T-cell (primary cell): Measurements from ENCODE around the gene COA1. TPM values are rescaled to one million over a fixed set of nuclear protein-coding genes. Genes with fewer than 3 reads are reported as not detected.
A peak's percentile ranks its signal among the peaks of the same experiment; 100 is the strongest.

Experiments used
- ATAC-seq, 4 experiments: fragments of 200-7000 bp in 3 of 4; fragments of 150-1000 bp in 1 of 4; cut with Tn5 transposase; replicated peaks in 1 of 4; 1 replicate in 3 of 4; 2 replicates in 1 of 4; pipeline ENCODE4 v1.10.0; 2021; ENCODE audit warnings: moderate library complexity in 3 of 4, mild to moderate bottlenecking in 2 of 4, moderate number of reproducible peaks in 1 of 4
- CTCF ChIA-PET, 2 donors: fragments of 300-600 bp; sonication (Branson Sonifier 250); formaldehyde crosslinking; loops; one replicate each; lab custom pipeline; 2022; ENCODE audit warnings: antibody characterized with exemption in 2 of 2; lab: Charles Lee
- POLR2A ChIA-PET, 2 donors: fragments of 300-600 bp; sonication (Branson Sonifier 250); formaldehyde crosslinking; loops; one replicate each; lab custom pipeline; 2022; ENCODE audit warnings: antibody characterized with exemption in 2 of 2; lab: Charles Lee
- DNase-seq, 35 experiments: peaks; one replicate each; pipeline versions ENCODE4 v3.0.0 to v3.0.0-alpha.2; 2013 to 2023
- H3K27ac ChIP-seq: one replicate; pipeline ENCODE4 v1.5.1; 2013; ENCODE audit warnings: low read length
- H3K27me3 ChIP-seq, 2 experiments: replicated peaks in 1 of 2; 1 replicate in 1 of 2; 2 replicates in 1 of 2; pipeline versions ENCODE4 v1.6.1 to v1.7.0; 2013; ENCODE audit warnings: low read length in 1 of 2, mixed read lengths in 1 of 2; ENCODE audit not compliant: control insufficient read depth in 2 of 2, insufficient read depth in 2 of 2; ENCODE audit errors: extremely low read depth in 1 of 2
- H3K36me3 ChIP-seq, 2 donors: 1 replicate in 1 of 2; 2 replicates in 1 of 2; pipeline versions ENCODE4 v1.6.1 to v1.7.0; 2013; ENCODE audit warnings: low read length in 1 of 2; ENCODE audit not compliant: control insufficient read depth in 2 of 2, insufficient read depth in 1 of 2; ENCODE audit errors: extremely low read depth in 1 of 2
- H3K4me1 ChIP-seq, 2 experiments: 1 replicate in 1 of 2; 2 replicates in 1 of 2; pipeline versions ENCODE4 v1.6.1 to v1.7.0; 2013; ENCODE audit warnings: low read length in 2 of 2, mixed read lengths in 1 of 2; ENCODE audit not compliant: insufficient read depth in 2 of 2, control insufficient read depth in 1 of 2; ENCODE audit errors: extremely low read depth in 1 of 2
- H3K4me3 ChIP-seq, 2 donors: 1 replicate in 1 of 2; 2 replicates in 1 of 2; pipeline versions ENCODE4 v1.5.1 to v1.7.0; 2013; ENCODE audit warnings: mild to moderate bottlenecking in 2 of 2, low read length in 1 of 2, moderate library complexity in 1 of 2; ENCODE audit not compliant: control insufficient read depth in 1 of 2; ENCODE audit errors: extremely low read depth in 1 of 2
- H3K9me3 ChIP-seq: 2 replicates; pipeline ENCODE4 v1.7.0; 2013
- H3K27ac Mint-ChIP-seq, 2 donors: one replicate each; pipeline ENCODE4 v1.8.0; 2020 to 2021; ENCODE audit warnings: mild to moderate bottlenecking in 2 of 2, mixed read lengths in 2 of 2
- H3K27me3 Mint-ChIP-seq, 2 donors: one replicate each; pipeline ENCODE4 v1.8.0; 2021 to 2022; ENCODE audit warnings: mixed read lengths in 2 of 2
- H3K36me3 Mint-ChIP-seq: one replicate; pipeline ENCODE4 v1.8.0; 2021; ENCODE audit warnings: mixed read lengths
- H3K4me1 Mint-ChIP-seq, 3 donors: one replicate each; pipeline ENCODE4 v1.8.0; 2020 to 2022; ENCODE audit warnings: mixed read lengths in 3 of 3, mild to moderate bottlenecking in 1 of 3
- H3K4me3 Mint-ChIP-seq, 3 donors: one replicate each; pipeline ENCODE4 v1.8.0; 2020 to 2022; ENCODE audit warnings: mild to moderate bottlenecking in 3 of 3, mixed read lengths in 3 of 3, moderate library complexity in 3 of 3
- H3K9me3 Mint-ChIP-seq, 3 donors: one replicate each; pipeline ENCODE4 v1.8.0; 2020 to 2022; ENCODE audit warnings: mixed read lengths in 3 of 3
- WGBS: methylation state at CpG from one replicate; pipeline ENCODE4 v1.1.5; 2013; ENCODE audit warnings: missing lambda C conversion rate; ENCODE audit not compliant: insufficient coverage; 5-methylcytosine and 5-hydroxymethylcytosine counted together
- total RNA-seq, 35 experiments: library from RNA in 6 of 35; stranded (reverse) in 6 of 35; fragments of 120-200 nt in 1 of 35; gene quantifications; one replicate each; pipeline versions ENCODE4 v1.2.1 to v1.2.4 and lab custom pipeline; 2013 to 2026

The COA1 gene
- total RNA-seq, 5 donors from 2014 or later (not counting 1 experiment from before 2014, with no cell fraction given) = 49.6 to 92.1 (median 67.8) TPM

DNA sequence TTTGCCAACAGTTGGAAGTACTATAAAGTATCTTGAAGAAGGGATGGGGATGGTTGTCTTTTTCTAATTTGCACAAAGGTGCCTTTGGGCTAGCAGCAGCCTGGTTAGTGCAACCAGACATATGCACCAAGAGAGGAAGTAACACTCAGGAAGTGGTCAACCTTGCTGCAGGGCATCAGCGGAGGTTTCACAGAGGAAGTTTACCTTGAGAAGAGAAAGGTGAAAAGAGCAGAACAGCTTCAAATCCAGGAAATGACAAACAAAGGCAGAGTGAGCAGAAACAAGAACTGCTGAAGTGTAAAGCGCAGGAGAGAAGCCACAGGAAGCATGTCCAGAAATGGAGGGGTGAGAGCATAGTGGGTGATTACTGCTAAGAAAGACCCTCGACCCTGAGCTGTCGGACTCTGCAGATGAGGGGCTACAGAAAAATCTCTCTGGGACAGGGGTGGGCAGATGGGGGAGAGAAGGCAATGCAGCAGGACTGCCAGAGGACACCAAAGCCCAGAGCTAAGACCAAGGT lies 79.5 kb downstream of the COA1 start:
- CTCF ChIA-PET = interaction anchor here (0.6 to 4.3 kb wide), 15 partner anchors 11 to 68 kb away, joined by 3 to 54 read pairs (median 6); partner anchors contain the start of gene STK17A (in 2 of the 2)
- peak overlapping the region; percentile 51 to 69 for H3K4me3 ChIP-seq

DNA sequence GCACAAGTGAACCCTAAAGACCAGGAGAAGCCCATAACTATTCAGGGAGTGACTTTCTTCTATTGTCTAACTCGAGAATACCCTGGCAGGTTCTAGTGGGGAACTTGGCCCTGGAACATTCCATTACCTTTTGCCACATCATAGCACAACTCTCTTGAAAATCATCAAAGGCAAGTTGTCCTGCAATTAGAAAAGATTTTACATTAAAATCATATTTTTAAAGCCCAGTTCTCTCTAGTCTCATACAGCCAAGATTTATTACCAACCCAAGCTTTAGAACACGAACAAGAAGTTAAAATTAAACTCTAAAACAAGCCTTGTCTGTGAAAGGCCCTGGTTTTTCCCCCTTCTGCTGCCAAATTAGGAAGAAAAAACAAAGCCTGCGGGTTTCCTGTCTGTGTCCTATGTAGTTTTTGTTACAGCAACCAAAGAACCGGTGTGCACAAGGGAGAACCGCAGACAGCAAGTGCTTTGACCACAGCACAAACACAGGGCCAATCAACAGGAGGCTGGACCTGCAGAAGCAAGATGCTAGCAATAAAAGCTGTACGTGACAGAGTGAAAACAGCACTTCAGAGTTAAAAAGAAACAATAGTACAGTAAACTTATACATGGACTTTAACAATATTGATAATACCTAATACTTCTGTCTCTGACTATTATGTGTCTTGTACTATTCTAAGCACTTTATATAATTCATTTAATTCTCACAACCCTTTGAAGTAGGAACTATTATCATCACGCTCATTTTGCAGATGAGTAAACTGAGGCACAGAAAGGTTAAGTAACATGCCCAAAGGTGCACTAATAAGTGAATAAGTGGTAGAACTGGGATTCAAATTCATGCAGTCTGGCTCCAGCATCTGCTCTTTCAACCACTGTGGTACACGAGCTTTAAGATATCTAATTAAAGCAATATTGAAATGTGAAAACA lies 80.6 kb downstream of the COA1 start:
- peak overlapping the region; percentile 51 to 69 for H3K4me3 ChIP-seq
- peaks cover 0 to 6% of the 10 kb centered on the region in 2 donors for H3K36me3 ChIP-seq
- WGBS = 0% methylated on average over 2 of the region's 8 CpGs
- H3K4me3 Mint-ChIP-seq = peak overlapping the region; percentile 69 to 78 (median 76)
- H3K36me3 Mint-ChIP-seq = peaks cover 26% of the 10 kb centered on the region
- peak overlapping the region; percentile 99 to 100 for H3K27ac Mint-ChIP-seq
- DNase-seq (peak in 34 of 35 experiments; percentile 53 to 90 (median 71)), ATAC-seq (peak; percentile 58 to 71 (median 62))
- no peaks in the 10 kb centered on the region for H3K9me3 Mint-ChIP-seq
- no peaks in the 10 kb centered on the region for H3K9me3 ChIP-seq
- H3K27me3 ChIP-seq = no peaks in the 10 kb centered on the region
- ChIA-PET POLR2A (interaction anchor here (0.6 to 3.6 kb wide), 10 partner anchors 11 to 81 kb away, joined by 3 to 88 read pairs (median 6); partner anchors contain the start of genes COA1 (in 1 of the 2) and STK17A (in 1 of the 2)), CTCF (interaction anchor here (0.5 to 4.3 kb wide), 15 partner anchors 10 to 112 kb away, joined by 3 to 54 read pairs (median 6); partner anchors contain the start of gene STK17A (in 1 of the 2))
- H3K4me1 Mint-ChIP-seq = peaks cover 94 to 99% (median 97%) of the 10 kb centered on the region in 3 donors
- no peaks in the 10 kb centered on the region for H3K27me3 Mint-ChIP-seq
- peak overlapping the region; percentile 95 for H3K27ac ChIP-seq
- H3K4me1 ChIP-seq = peaks cover 74 to 96% of the 10 kb centered on the region in 2 experiments

More for the DNA sequence above, 79.5 kb downstream of the COA1 start:
- peaks cover 25% of the 10 kb centered on the region for H3K36me3 Mint-ChIP-seq
- DNase-seq = peak; percentile 45 to 89 (median 69)
- H3K4me3 Mint-ChIP-seq = peak overlapping the region; percentile 69 to 78 (median 76)
- H3K9me3 ChIP-seq = no peaks in the 10 kb centered on the region
- ATAC-seq = peak; percentile 66 to 70 (median 69)
- POLR2A ChIA-PET = interaction anchor here (0.5 to 3.6 kb wide), 14 partner anchors 12 to 149 kb away, joined by 3 to 88 read pairs (median 4); partner anchors contain the start of gene STK17A (in 1 of the 2)
- peak overlapping the region; percentile 99 to 100 for H3K27ac Mint-ChIP-seq
- H3K27me3 ChIP-seq = no peaks in the 10 kb centered on the region
- H3K4me1 ChIP-seq = peaks cover 78 to 93% of the 10 kb centered on the region in 2 experiments
- 0% methylated on average over 4 of the region's 4 CpGs for WGBS
- peaks cover 0 to 7% of the 10 kb centered on the region in 2 donors for H3K36me3 ChIP-seq
- peaks cover 94 to 99% (median 97%) of the 10 kb centered on the region in 3 donors for H3K4me1 Mint-ChIP-seq
- peak overlapping the region; percentile 95 for H3K27ac ChIP-seq
- peaks cover 0 to 5% (median 0%) of the 10 kb centered on the region in 3 donors for H3K9me3 Mint-ChIP-seq
- H3K27me3 Mint-ChIP-seq = no peaks in the 10 kb centered on the region

DNA sequence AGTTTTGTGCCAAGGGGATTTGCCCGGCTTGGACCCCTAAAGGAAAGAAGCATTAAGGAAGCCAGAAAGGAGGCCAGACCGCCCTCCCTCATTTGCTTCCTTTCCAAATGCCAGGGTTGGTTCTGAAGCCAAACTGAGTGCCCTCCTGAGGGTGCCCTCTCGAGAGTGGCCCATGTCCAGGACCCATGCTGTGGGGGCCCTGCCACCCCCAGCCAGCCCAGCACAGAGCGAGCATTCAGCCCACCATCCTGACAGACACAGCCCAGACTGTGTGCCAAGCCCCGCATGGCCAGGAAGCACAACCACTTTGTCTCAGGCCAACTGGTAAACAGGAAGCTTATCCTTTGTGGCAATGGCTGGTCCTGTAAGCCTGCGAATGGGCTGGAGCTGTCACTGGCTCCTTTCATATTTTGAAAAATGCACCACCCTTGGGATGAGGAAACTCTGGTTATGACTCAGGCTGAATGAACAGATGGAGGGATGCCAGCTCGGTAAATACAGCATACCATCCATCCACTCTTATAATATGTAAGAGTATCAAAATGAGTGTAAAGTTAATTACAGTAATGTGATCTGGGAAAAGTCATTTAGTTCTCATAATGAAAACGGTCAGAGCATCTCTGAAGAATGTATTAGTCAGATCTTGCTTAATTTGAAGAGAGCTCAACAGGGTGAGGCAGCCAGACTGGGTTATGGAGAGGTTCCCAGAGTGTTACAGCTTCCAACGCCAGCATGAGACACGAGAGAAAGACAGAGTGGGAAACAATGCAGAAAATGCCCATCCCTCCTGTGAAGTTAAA lies 81.5 kb downstream of the COA1 start:
- ATAC-seq (peak; percentile 2 to 17 (median 6)), DNase-seq (peak in 6 of 35 experiments; percentile 21 to 61 (median 48))
- 3% methylated on average over 7 of the region's 10 CpGs for WGBS
- Mint-ChIP-seq H3K27ac (peak overlapping the region; percentile 99 to 100), H3K36me3 (peaks cover 31% of the 10 kb centered on the region), H3K27me3 (no peaks in the 10 kb centered on the region), H3K9me3 (no peaks in the 10 kb centered on the region), H3K4me3 (peak overlapping the region; percentile 69 to 78 (median 76)), H3K4me1 (peaks cover 96 to 99% (median 97%) of the 10 kb centered on the region in 3 donors)
- CTCF ChIA-PET = interaction anchor here (0.5 to 4.3 kb wide), 8 partner anchors 9 to 1340 kb away, joined by 3 to 54 read pairs (median 10); partner anchors contain the start of gene STK17A (in 1 of the 2)
- Histone ChIP-seq H3K27me3 (no peaks in the 10 kb centered on the region), H3K4me3 (peak overlapping the region; percentile 51 to 53), H3K4me1 (peaks cover 72 to 97% of the 10 kb centered on the region in 2 experiments), H3K9me3 (no peaks in the 10 kb centered on the region), H3K36me3 (peaks cover 0 to 15% of the 10 kb centered on the region in 2 donors), H3K27ac (peak overlapping the region; percentile 95)
- POLR2A ChIA-PET = interaction anchor here (0.8 to 3.6 kb wide), 5 partner anchors 21 to 65 kb away, joined by 3 to 88 read pairs (median 5); partner anchors contain the start of gene STK17A (in 2 of the 2)

- ATAC-seq (no peak), DNase-seq (no peak)
- no CpG with 5 or more reads among the region's 7 CpGs for WGBS
- Histone ChIP-seq H3K4me3 (peak overlapping the region; percentile 3 to 53), H3K36me3 (peaks cover 0 to 16% of the 10 kb centered on the region in 2 donors), H3K27me3 (no peaks in the 10 kb centered on the region), H3K9me3 (no peaks in the 10 kb centered on the region), H3K4me1 (peaks cover 72 to 95% of the 10 kb centered on the region in 2 experiments), H3K27ac (peak overlapping the region; percentile 95)
- ChIA-PET CTCF (interaction anchor here in 1 of 2 donors (3.5 to 4.3 kb wide), 2 partner anchors 53 to 65 kb away, joined by 54 read pairs; partner anchors contain the start of gene STK17A), POLR2A (interaction anchor here (0.6 to 3.6 kb wide), 3 partner anchors 14 to 65 kb away, joined by 3 to 88 read pairs (median 3); partner anchors contain the start of gene STK17A (in 2 of the 2))
- Mint-ChIP-seq H3K4me3 (peak overlapping the region; percentile 64 to 78 (median 69)), H3K27ac (peak overlapping the region; percentile 99 to 100), H3K4me1 (peaks cover 97 to 99% (median 97%) of the 10 kb centered on the region in 3 donors), H3K27me3 (no peaks in the 10 kb centered on the region), H3K9me3 (no peaks in the 10 kb centered on the region), H3K36me3 (peaks cover 37% of the 10 kb centered on the region)
These were observed 82.0 kb downstream of the COA1 start for GRCh38 chr7:43647339-43647672.

DNA sequence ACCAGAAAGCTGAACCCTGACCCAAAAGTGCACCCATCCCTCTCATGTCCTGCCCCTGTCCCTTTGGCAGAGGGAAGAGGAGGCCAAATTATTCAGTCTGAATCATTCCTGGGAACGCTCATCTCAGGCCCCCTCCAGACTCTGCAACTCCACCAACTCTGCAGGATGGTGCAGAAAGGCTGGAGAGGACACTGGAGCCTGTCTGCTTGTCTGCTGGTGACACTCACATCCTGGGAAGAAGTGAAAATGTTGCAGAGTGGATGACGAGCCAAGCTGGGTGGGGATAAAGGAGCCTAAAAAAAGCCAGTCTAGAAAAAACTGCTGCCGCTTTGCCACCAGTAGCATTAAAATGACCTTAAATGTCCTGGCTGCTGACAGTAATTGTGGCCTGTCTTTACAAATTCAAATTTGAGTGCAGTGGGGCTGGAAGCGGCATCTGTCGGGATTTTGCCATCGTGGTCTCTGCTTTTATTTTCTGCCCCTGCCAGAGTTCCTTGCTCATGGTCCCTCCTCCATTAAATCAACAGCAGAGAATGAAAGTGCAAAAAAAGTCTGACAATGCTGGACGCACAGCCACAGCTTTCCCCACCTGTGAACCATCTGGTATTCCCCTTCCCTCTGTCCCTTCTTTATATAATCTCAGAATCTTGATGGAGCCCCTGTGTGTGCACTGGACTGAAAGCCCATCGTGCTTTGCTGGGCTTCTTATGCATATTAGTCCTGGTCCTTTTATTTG lies 82.6 kb downstream of the COA1 start:
- H3K36me3 ChIP-seq = peaks cover 0 to 18% of the 10 kb centered on the region in 2 donors
- peak overlapping the region; percentile 64 to 78 (median 69) for H3K4me3 Mint-ChIP-seq
- H3K27me3 ChIP-seq = no peaks in the 10 kb centered on the region
- no peaks in the 10 kb centered on the region for H3K9me3 ChIP-seq
- H3K27ac ChIP-seq = peak overlapping the region; percentile 95
- H3K36me3 Mint-ChIP-seq = peaks cover 40% of the 10 kb centered on the region
- DNase-seq (peak in 1 of 35 experiments; percentile 46), ATAC-seq (no peak)
- H3K27ac Mint-ChIP-seq = peak overlapping the region; percentile 99 to 100
- H3K9me3 Mint-ChIP-seq = no peaks in the 10 kb centered on the region
- ChIA-PET POLR2A (interaction anchor here in 1 of 2 donors (0.6 kb wide), 1 partner anchor 13 kb away, joined by 3 read pairs; no protein-coding TSS in a partner anchor), CTCF (interaction anchor here in 1 of 2 donors (0.8 to 4.3 kb wide), 3 partner anchors 53 to 64 kb away, joined by 3 to 54 read pairs (median 8); partner anchors contain the start of gene STK17A)
- H3K27me3 Mint-ChIP-seq = no peaks in the 10 kb centered on the region
- peaks cover 70 to 94% of the 10 kb centered on the region in 2 experiments for H3K4me1 ChIP-seq
- H3K4me3 ChIP-seq = peak overlapping the region; percentile 3 to 53
- WGBS = 63% methylated on average over 7 of the region's 8 CpGs
- peaks cover 97 to 99% (median 97%) of the 10 kb centered on the region in 3 donors for H3K4me1 Mint-ChIP-seq
